ENCODE results near the gene FYB1. TPM values are rescaled to one million over a fixed set of nuclear protein-coding genes. Genes with fewer than 3 reads are reported as not detected.

Gene FYB1
- total and polyA plus RNA-seq, 2 experiments from 2014 or later, result 1.1 to 2.4 TPM

DNA sequence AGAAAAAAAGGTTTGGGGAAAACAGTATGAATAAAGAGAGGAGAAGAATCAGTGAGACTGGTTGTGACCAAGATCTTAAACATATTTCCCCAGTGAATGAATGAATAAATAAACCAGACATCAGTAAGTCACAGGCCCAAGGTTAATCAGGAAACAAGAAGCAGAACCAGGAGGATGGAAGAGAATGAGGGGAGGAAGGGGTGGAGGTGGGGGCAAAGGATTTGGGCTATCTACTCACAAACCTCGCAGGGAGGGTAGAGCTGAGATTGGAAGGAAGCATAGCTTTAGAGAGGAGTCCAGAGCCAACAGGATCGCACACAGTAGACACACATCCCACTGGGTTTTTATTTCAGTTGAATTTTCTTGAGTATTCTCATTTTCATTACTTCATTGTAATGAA lies 97.4 kb downstream of the FYB1 start:
- DNase-seq (ENCODE audit: low spot score), result no peak
- TF ChIP-seq, protein P1, sequence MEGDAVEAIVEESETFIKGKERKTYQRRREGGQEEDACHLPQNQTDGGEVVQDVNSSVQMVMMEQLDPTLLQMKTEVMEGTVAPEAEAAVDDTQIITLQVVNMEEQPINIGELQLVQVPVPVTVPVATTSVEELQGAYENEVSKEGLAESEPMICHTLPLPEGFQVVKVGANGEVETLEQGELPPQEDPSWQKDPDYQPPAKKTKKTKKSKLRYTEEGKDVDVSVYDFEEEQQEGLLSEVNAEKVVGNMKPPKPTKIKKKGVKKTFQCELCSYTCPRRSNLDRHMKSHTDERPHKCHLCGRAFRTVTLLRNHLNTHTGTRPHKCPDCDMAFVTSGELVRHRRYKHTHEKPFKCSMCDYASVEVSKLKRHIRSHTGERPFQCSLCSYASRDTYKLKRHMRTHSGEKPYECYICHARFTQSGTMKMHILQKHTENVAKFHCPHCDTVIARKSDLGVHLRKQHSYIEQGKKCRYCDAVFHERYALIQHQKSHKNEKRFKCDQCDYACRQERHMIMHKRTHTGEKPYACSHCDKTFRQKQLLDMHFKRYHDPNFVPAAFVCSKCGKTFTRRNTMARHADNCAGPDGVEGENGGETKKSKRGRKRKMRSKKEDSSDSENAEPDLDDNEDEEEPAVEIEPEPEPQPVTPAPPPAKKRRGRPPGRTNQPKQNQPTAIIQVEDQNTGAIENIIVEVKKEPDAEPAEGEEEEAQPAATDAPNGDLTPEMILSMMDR (IDR thresholded peaks at IDR 0.05; ENCODE audit: poor library complexity), result no peak
- no peak for TF ChIP-seq EZH2phosphoT487 (IDR thresholded peaks at IDR 0.05; ENCODE audit: low read depth, severe bottlenecking, unreplicated experiment)
- TF ChIP-seq EZH2 (IDR thresholded peaks at IDR 0.05; ENCODE audit: borderline replicate concordance), result no peak
- Histone ChIP-seq H3K4me1 (ENCODE audit: insufficient read depth) (no peaks in the 10 kb centered on the region), H3K9me2 (replicated peaks; ENCODE audit: insufficient read depth) (no peaks in the 10 kb centered on the region), H3K27me3 (peaks cover 4% of the 10 kb centered on the region), H4K20me1 (ENCODE audit: insufficient read depth, poor library complexity, severe bottlenecking) (no peaks in the 10 kb centered on the region), H3K27ac (no peak overlapping the region), H2AFZ (no peak overlapping the region), H3K36me3 (replicated peaks; ENCODE audit: insufficient read depth, low read depth) (no peaks in the 10 kb centered on the region), H3K4me2 (no peak overlapping the region), H3K79me2 (no peaks in the 10 kb centered on the region), H3K9me3 (ENCODE audit: low read depth) (no peaks in the 10 kb centered on the region), H3K4me3 (no peak overlapping the region)
- 81% methylated on average over 2 of the region's 2 CpGs for WGBS (ENCODE audit: low lambda C conversion rate, missing lambda C conversion rate)

DNA sequence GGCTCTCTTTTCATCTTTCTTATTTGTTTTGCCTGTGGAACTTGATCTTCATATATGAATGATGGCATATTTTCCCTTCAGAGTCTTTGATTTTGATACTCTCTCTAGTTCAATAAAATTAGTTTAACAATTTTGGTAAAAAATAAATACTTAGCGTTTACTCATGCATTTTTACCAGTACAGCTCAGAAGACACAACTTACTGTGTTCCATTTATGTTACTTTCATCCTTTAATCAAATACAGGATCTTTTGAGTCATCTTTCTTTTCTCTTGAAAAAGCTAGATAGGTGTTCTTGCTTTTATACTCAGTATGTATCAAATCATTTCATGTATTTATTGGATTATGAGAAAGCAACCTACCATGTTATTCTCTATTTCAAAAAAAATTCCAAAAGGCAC lies 98.0 kb downstream of the FYB1 start:
- DNase-seq (ENCODE audit: low spot score), result no peak
- Histone ChIP-seq H3K4me1 (ENCODE audit: insufficient read depth) (no peaks in the 10 kb centered on the region), H3K9me2 (replicated peaks; ENCODE audit: insufficient read depth) (no peaks in the 10 kb centered on the region), H2AFZ (no peak overlapping the region), H3K27me3 (peaks cover 4% of the 10 kb centered on the region), H4K20me1 (ENCODE audit: insufficient read depth, poor library complexity, severe bottlenecking) (no peaks in the 10 kb centered on the region), H3K36me3 (replicated peaks; ENCODE audit: insufficient read depth, low read depth) (no peaks in the 10 kb centered on the region), H3K4me3 (no peak overlapping the region), H3K4me2 (no peak overlapping the region), H3K27ac (no peak overlapping the region), H3K9me3 (ENCODE audit: low read depth) (no peaks in the 10 kb centered on the region), H3K79me2 (no peaks in the 10 kb centered on the region)
- 85% methylated on average over 1 of the region's 1 CpG for WGBS (ENCODE audit: low lambda C conversion rate, missing lambda C conversion rate)
- TF ChIP-seq EZH2 (IDR thresholded peaks at IDR 0.05; ENCODE audit: borderline replicate concordance), result no peak
- TF ChIP-seq EZH2phosphoT487 (IDR thresholded peaks at IDR 0.05; ENCODE audit: low read depth, severe bottlenecking, unreplicated experiment), result no peak
- TF ChIP-seq, protein P1 (IDR thresholded peaks at IDR 0.05; ENCODE audit: poor library complexity), result no peak

DNA sequence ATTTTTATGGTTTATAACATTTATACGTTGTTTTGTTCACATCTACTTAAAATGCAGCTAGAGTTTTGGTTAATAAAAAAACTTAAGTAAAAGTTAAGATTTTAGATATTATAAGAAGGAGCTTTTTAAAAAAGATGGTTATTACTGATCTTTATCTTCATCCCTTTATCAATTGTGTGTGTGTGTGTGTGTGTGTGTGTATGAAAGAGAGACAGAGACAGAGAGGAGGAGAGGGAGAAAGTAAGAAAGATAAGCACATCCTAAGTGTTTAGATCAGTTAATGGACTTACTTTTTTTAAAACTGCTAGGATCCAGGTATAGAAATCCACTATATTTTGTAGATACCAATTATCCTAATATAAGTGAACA lies 99.3 kb downstream of the FYB1 start:
- H3K36me3 ChIP-seq (replicated peaks; ENCODE audit: insufficient read depth, low read depth), result no peaks in the 10 kb centered on the region
- TF ChIP-seq EZH2 (IDR thresholded peaks at IDR 0.05; ENCODE audit: borderline replicate concordance), result no peak
- H3K9me2 ChIP-seq (replicated peaks; ENCODE audit: insufficient read depth), result no peaks in the 10 kb centered on the region
- no peak for DNase-seq (ENCODE audit: low spot score)
- H3K4me3 ChIP-seq, result no peak overlapping the region
- H3K4me2 ChIP-seq, result no peak overlapping the region
- peaks cover 4% of the 10 kb centered on the region for H3K27me3 ChIP-seq
- no peak overlapping the region for H3K27ac ChIP-seq
- no peaks in the 10 kb centered on the region for H3K9me3 ChIP-seq (ENCODE audit: low read depth)
- H4K20me1 ChIP-seq (ENCODE audit: insufficient read depth, poor library complexity, severe bottlenecking), result no peaks in the 10 kb centered on the region
- no peak overlapping the region for H2AFZ ChIP-seq
- no peaks in the 10 kb centered on the region for H3K4me1 ChIP-seq (ENCODE audit: insufficient read depth)
- H3K79me2 ChIP-seq, result no peaks in the 10 kb centered on the region
- WGBS (ENCODE audit: low lambda C conversion rate, missing lambda C conversion rate), result 100% methylated on average over 1 of the region's 1 CpG

DNA sequence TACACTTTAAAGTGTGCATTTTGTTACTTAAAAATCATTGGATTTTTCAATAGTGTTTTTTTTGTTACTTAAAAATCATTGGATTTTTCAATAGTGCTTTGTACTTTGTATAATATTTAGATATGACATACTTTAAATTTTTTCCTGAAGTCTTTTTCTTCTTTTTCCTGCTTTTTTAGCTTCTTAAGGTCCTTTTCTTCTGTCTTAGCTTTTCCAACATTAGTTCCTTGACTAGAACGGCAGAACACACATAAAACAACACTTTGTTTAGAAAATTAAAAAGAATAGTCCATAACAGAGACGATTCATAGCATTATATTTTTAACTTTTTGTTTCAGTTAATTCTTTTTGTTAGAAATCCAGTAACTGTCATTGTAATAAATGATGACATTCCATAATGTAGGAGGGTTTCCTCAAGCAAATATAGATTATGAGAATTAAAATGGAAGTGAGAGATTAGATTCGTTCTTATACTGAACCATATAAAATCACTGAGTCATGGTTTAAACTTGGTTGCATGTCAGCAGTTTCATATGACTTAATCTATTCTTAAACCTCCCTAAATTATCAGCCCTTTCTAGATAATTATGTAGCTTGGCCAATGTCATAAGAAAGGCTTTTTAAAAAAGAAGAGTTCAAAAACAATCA lies 99.8 kb downstream of the FYB1 start:
- H3K4me2 ChIP-seq, result no peak overlapping the region
- no peak overlapping the region for H2AFZ ChIP-seq
- no peak overlapping the region for H3K4me3 ChIP-seq
- no peak overlapping the region for H3K27ac ChIP-seq
- no peaks in the 10 kb centered on the region for H3K79me2 ChIP-seq
- TF ChIP-seq, protein P1 (IDR thresholded peaks at IDR 0.05; ENCODE audit: poor library complexity), result no peak
- no peak for TF ChIP-seq EZH2phosphoT487 (IDR thresholded peaks at IDR 0.05; ENCODE audit: low read depth, severe bottlenecking, unreplicated experiment)
- TF ChIP-seq EZH2 (IDR thresholded peaks at IDR 0.05; ENCODE audit: borderline replicate concordance), result no peak
- no peaks in the 10 kb centered on the region for H4K20me1 ChIP-seq (ENCODE audit: insufficient read depth, poor library complexity, severe bottlenecking)
- DNase-seq (ENCODE audit: low spot score), result no peak
- no peaks in the 10 kb centered on the region for H3K4me1 ChIP-seq (ENCODE audit: insufficient read depth)
- H3K36me3 ChIP-seq (replicated peaks; ENCODE audit: insufficient read depth, low read depth), result no peaks in the 10 kb centered on the region
- H3K9me2 ChIP-seq (replicated peaks; ENCODE audit: insufficient read depth), result no peaks in the 10 kb centered on the region
- H3K9me3 ChIP-seq (ENCODE audit: low read depth), result no peaks in the 10 kb centered on the region
- 77% methylated on average over 3 of the region's 3 CpGs for WGBS (ENCODE audit: low lambda C conversion rate, missing lambda C conversion rate)
- H3K27me3 ChIP-seq, result peaks cover 4% of the 10 kb centered on the region
